HG02884 (cell line): ENCODE data around the gene APOL6.
"Not testable (repeated sequence)": the region's sequence is repeated elsewhere in the genome, so short reads cannot be mapped to it uniquely, and the experiment has no call there.

Source experiments
- ATAC-seq: cut with Tn5 transposase; IDR thresholded peaks from one replicate; pipeline ENCODE4 v1.9.1; 2021; ENCODE audit warnings: mild to moderate bottlenecking, moderate library complexity; ENCODE audit not compliant: unreplicated experiment

Gene APOL6

GRCh38 chr22:35674335-35674734 is 26.1 kb downstream of the APOL6 start:
- no peak for ATAC-seq

- ATAC-seq = not testable (repeated sequence)
Measured at GRCh38 chr22:35676065-35676464, 27.8 kb downstream of the APOL6 start.

GRCh38 chr22:35677460-35678187 is 29.4 kb downstream of the APOL6 start:
- no peak for ATAC-seq

GRCh38 chr22:35678836-35679235 is 30.6 kb downstream of the APOL6 start:
- ATAC-seq = no peak

GRCh38 chr22:35679492-35679891 is 31.2 kb downstream of the APOL6 start:
- ATAC-seq = not testable (repeated sequence)

GRCh38 chr22:35681454-35682052 is 33.3 kb downstream of the APOL6 start:
- no peak for ATAC-seq

GRCh38 chr22:35683560-35683959 is 35.3 kb downstream of the APOL6 start:
- no peak for ATAC-seq

GRCh38 chr22:35684270-35684700 is 36.0 kb downstream of the APOL6 start:
- no peak for ATAC-seq

- no peak for ATAC-seq
Measured at GRCh38 chr22:35684732-35685131, 36.5 kb downstream of the APOL6 start.

- no peak for ATAC-seq
Measured at GRCh38 chr22:35685731-35686130, 37.5 kb downstream of the APOL6 start.

GRCh38 chr22:35686298-35686697 is 38.1 kb downstream of the APOL6 start:
- no peak for ATAC-seq

- ATAC-seq = no peak
Measured at GRCh38 chr22:35687461-35687860, 39.2 kb downstream of the APOL6 start.

GRCh38 chr22:35688913-35689675 is 40.8 kb downstream of the APOL6 start:
- no peak for ATAC-seq

GRCh38 chr22:35690001-35690400 is 41.8 kb downstream of the APOL6 start:
- no peak for ATAC-seq

- ATAC-seq = no peak
Measured at GRCh38 chr22:35695202-35695601, 47.0 kb downstream of the APOL6 start.

GRCh38 chr22:35697142-35697541 is 48.9 kb downstream of the APOL6 start:
- no peak for ATAC-seq

- ATAC-seq = not testable (repeated sequence)
Measured at GRCh38 chr22:35699852-35700251, 51.6 kb downstream of the APOL6 start.

- no peak for ATAC-seq
Measured at GRCh38 chr22:35703861-35704584, 55.8 kb downstream of the APOL6 start.

GRCh38 chr22:35705141-35705540 is 56.9 kb downstream of the APOL6 start:
- ATAC-seq = no peak

- no peak for ATAC-seq
Measured at GRCh38 chr22:35708453-35708852, 60.2 kb downstream of the APOL6 start.

GRCh38 chr22:35708917-35709316 is 60.7 kb downstream of the APOL6 start:
- ATAC-seq = no peak
